Mesothelial cell of epicardium (in vitro differentiated cells): ENCODE measurements around the gene ELK3. TPM values are rescaled to one million over a fixed set of nuclear protein-coding genes. Genes with fewer than 3 reads are reported as not detected.

Experiments
- DNase-seq, 2 experiments: peaks; one replicate each; pipeline ENCODE4 v3.0.0; 2021; ENCODE audit warnings: low spot score in 2 of 2; ENCODE audit not compliant: unreplicated experiment in 2 of 2
- H3K27ac Mint-ChIP-seq: 2 replicates; pipeline ENCODE4 v1.8.0; 2021; ENCODE audit warnings: mixed read lengths
- H3K27me3 Mint-ChIP-seq: 2 replicates; pipeline ENCODE4 v1.8.0; 2021; ENCODE audit warnings: low read depth, mixed read lengths
- H3K36me3 Mint-ChIP-seq: 2 replicates; pipeline ENCODE4 v1.8.0; 2021; ENCODE audit warnings: mixed read lengths
- H3K4me1 Mint-ChIP-seq: 2 replicates; pipeline ENCODE4 v1.8.0; 2021; ENCODE audit warnings: mixed read lengths
- H3K4me3 Mint-ChIP-seq: 2 replicates; pipeline ENCODE4 v1.8.0; 2021; ENCODE audit warnings: mild to moderate bottlenecking, moderate library complexity, mixed read lengths
- H3K9me3 Mint-ChIP-seq: 2 replicates; pipeline ENCODE4 v1.8.0; 2021; ENCODE audit warnings: mixed read lengths
- CTCF ChIP-seq: fragments of 200-600 bp; sonication (generic); IDR thresholded peaks from one replicate; pipeline ENCODE4 v1.5.0; 2021; ENCODE audit warnings: antibody characterized with exemption; ENCODE audit not compliant: unreplicated experiment
- total RNA-seq: library from RNA; stranded (reverse); gene quantifications from 3 replicates; pipeline ENCODE4 v1.2.1, GENCODE V29; 2021

Gene ELK3
- total RNA-seq, 1 donor from 2014 or later, result 27.2 TPM

- Mint-ChIP-seq H3K9me3 (no peaks in the 10 kb centered on the region), H3K27me3 (no peaks in the 10 kb centered on the region), H3K4me1 (no peaks in the 10 kb centered on the region), H3K4me3 (no peak overlapping the region), H3K36me3 (peaks cover 16% of the 10 kb centered on the region), H3K27ac (no peak overlapping the region)
- no peak for DNase-seq
- no peak for TF ChIP-seq CTCF
These were observed 62.6 kb downstream of the ELK3 start for GRCh38 chr12:96256672-96257361.

GRCh38 chr12:96257550-96258103 lies 63.5 kb downstream of the ELK3 start:
- DNase-seq, result no peak
- peaks cover 11% of the 10 kb centered on the region for H3K36me3 Mint-ChIP-seq
- H3K27ac Mint-ChIP-seq, result no peak overlapping the region
- no peak overlapping the region for H3K4me3 Mint-ChIP-seq
- no peaks in the 10 kb centered on the region for H3K27me3 Mint-ChIP-seq
- no peak for TF ChIP-seq CTCF
- no peaks in the 10 kb centered on the region for H3K4me1 Mint-ChIP-seq
- no peaks in the 10 kb centered on the region for H3K9me3 Mint-ChIP-seq

GRCh38 chr12:96258104-96258961 lies 64.2 kb downstream of the ELK3 start:
- TF ChIP-seq CTCF, result no peak
- Mint-ChIP-seq H3K9me3 (no peaks in the 10 kb centered on the region), H3K36me3 (peaks cover 11% of the 10 kb centered on the region), H3K4me3 (no peak overlapping the region), H3K27me3 (no peaks in the 10 kb centered on the region), H3K4me1 (no peaks in the 10 kb centered on the region), H3K27ac (no peak overlapping the region)
- no peak for DNase-seq

GRCh38 chr12:96260231-96260630 lies 66.1 kb downstream of the ELK3 start:
- H3K9me3 Mint-ChIP-seq, result no peaks in the 10 kb centered on the region
- H3K27ac Mint-ChIP-seq, result no peak overlapping the region
- H3K4me3 Mint-ChIP-seq, result no peak overlapping the region
- no peaks in the 10 kb centered on the region for H3K27me3 Mint-ChIP-seq
- H3K36me3 Mint-ChIP-seq, result peaks cover 20% of the 10 kb centered on the region
- DNase-seq, result no peak
- H3K4me1 Mint-ChIP-seq, result no peaks in the 10 kb centered on the region
- no peak for TF ChIP-seq CTCF

- Mint-ChIP-seq H3K27ac (no peak overlapping the region), H3K9me3 (no peaks in the 10 kb centered on the region), H3K36me3 (peaks cover 20% of the 10 kb centered on the region), H3K4me1 (no peaks in the 10 kb centered on the region), H3K4me3 (no peak overlapping the region), H3K27me3 (no peaks in the 10 kb centered on the region)
- no peak for DNase-seq
- TF ChIP-seq CTCF, result no peak
These were observed 66.5 kb downstream of the ELK3 start for GRCh38 chr12:96260644-96261043.
